Measurements from ENCODE around the gene ATM.

The ATM gene

GRCh38 chr11:108345767-108346166 lies 122.9 kb downstream of the ATM start:
- in situ Hi-C loops (cut with HindIII; ENCODE audit: low sequenced_read_pairs), result no loop called here
- DNase-seq (ENCODE audit: low read depth, low spot score), result no peak
- no peak for TF ChIP-seq CTCF (IDR thresholded peaks at IDR 0.05; ENCODE audit: low read depth, low read length)
- H3K4me3 ChIP-seq (ENCODE audit: low read depth, low read length), result no peak overlapping the region

- H3K4me3 ChIP-seq (ENCODE audit: low read depth, low read length), result no peak overlapping the region
- no peak for DNase-seq (ENCODE audit: low read depth, low spot score)
- no peak for TF ChIP-seq CTCF (IDR thresholded peaks at IDR 0.05; ENCODE audit: low read depth, low read length)
- in situ Hi-C loops (cut with HindIII; ENCODE audit: low sequenced_read_pairs), result no loop called here
Measured at GRCh38 chr11:108346451-108346850, 123.6 kb downstream of the ATM start.

- DNase-seq (ENCODE audit: low read depth, low spot score), result no peak
Measured at GRCh38 chr11:108351468-108351867, 128.6 kb downstream of the ATM start.

GRCh38 chr11:108364159-108364558 lies 141.3 kb downstream of the ATM start:
- no peak for TF ChIP-seq CTCF (IDR thresholded peaks at IDR 0.05; ENCODE audit: low read depth, low read length)
- DNase-seq (ENCODE audit: low read depth, low spot score), result peak; percentile 12
- in situ Hi-C loops (cut with HindIII; ENCODE audit: low sequenced_read_pairs), result no loop called here
- H3K4me3 ChIP-seq (ENCODE audit: low read depth, low read length), result no peak overlapping the region

More at GRCh38 chr11:108351468-108351867, 128.6 kb downstream of the ATM start:
- TF ChIP-seq CTCF (IDR thresholded peaks at IDR 0.05; ENCODE audit: low read depth, low read length), result no peak
- in situ Hi-C loops (cut with HindIII; ENCODE audit: low sequenced_read_pairs), result no loop called here
- H3K4me3 ChIP-seq (ENCODE audit: low read depth, low read length), result no peak overlapping the region

- no peak for TF ChIP-seq CTCF (IDR thresholded peaks at IDR 0.05; ENCODE audit: low read depth, low read length)
- in situ Hi-C loops (cut with HindIII; ENCODE audit: low sequenced_read_pairs), result no loop called here
- no peak overlapping the region for H3K4me3 ChIP-seq (ENCODE audit: low read depth, low read length)
- no peak for DNase-seq (ENCODE audit: low read depth, low spot score)
Measured at GRCh38 chr11:108368134-108368533, 145.3 kb downstream of the ATM start.

GRCh38 chr11:108369064-108369463 lies 146.2 kb downstream of the ATM start:
- no peak for DNase-seq (ENCODE audit: low read depth, low spot score)
- no peak for TF ChIP-seq CTCF (IDR thresholded peaks at IDR 0.05; ENCODE audit: low read depth, low read length)
- no peak overlapping the region for H3K4me3 ChIP-seq (ENCODE audit: low read depth, low read length)
- in situ Hi-C loops (cut with HindIII; ENCODE audit: low sequenced_read_pairs), result no loop called here

- in situ Hi-C loops (cut with HindIII; ENCODE audit: low sequenced_read_pairs), result no loop called here
- no peak for DNase-seq (ENCODE audit: low read depth, low spot score)
- TF ChIP-seq CTCF (IDR thresholded peaks at IDR 0.05; ENCODE audit: low read depth, low read length), result no peak
Measured at GRCh38 chr11:108370315-108370714, 147.4 kb downstream of the ATM start.

More at GRCh38 chr11:108370315-108370714, 147.4 kb downstream of the ATM start:
- no peak overlapping the region for H3K4me3 ChIP-seq (ENCODE audit: low read depth, low read length)
